Esophagus muscularis mucosa (tissue), 4 donors: ENCODE data around the gene COL4A1. TPM values are rescaled to one million over a fixed set of nuclear protein-coding genes. Genes with fewer than 3 reads are reported as not detected.
A peak's percentile ranks its signal among the peaks of the same experiment; 100 is the strongest.

Source experiments
- DNase-seq: peaks from one replicate; pipeline ENCODE4 v3.0.0-alpha.2; 2017; ENCODE audit errors: extremely low spot score
- H3K27ac ChIP-seq, 4 donors: fragments of 200-600 bp; sonication (generic); replicated peaks in 1 of 4; 1 replicate in 3 of 4; 2 replicates in 1 of 4; pipeline ENCODE4 v1.5.1; 2016 to 2019; ENCODE audit warnings: mild to moderate bottlenecking in 1 of 4
- H3K27me3 ChIP-seq, 4 donors: fragments of 200-600 bp; sonication (generic); one replicate each; pipeline versions ENCODE4 v1.5.1 to v1.6.0; 2016 to 2019
- H3K36me3 ChIP-seq, 4 donors: fragments of 200-600 bp; sonication (generic); one replicate each; pipeline ENCODE4 v1.5.1; 2016 to 2019
- H3K4me1 ChIP-seq, 4 donors: fragments of 200-600 bp; sonication (generic); one replicate each; pipeline ENCODE4 v1.5.1; 2016 to 2019
- H3K4me3 ChIP-seq, 4 donors: fragments of 200-600 bp; sonication (generic); 1 replicate in 2 of 4; 2 replicates in 2 of 4; pipeline ENCODE4 v1.5.1; 2016 to 2019; ENCODE audit warnings: mild to moderate bottlenecking in 4 of 4, moderate library complexity in 1 of 4
- H3K9me3 ChIP-seq, 4 donors: fragments of 200-600 bp; sonication (generic); 1 replicate in 3 of 4; 2 replicates in 1 of 4; pipeline ENCODE4 v1.5.1; 2016 to 2019
- EP300 ChIP-seq: sonication (generic); formaldehyde crosslinking; IDR thresholded peaks from one replicate; pipeline ENCODE4 v1.6.1; 2017; ENCODE audit warnings: antibody characterized with exemption
- POLR2A ChIP-seq: fragments of 450-650 bp; IDR thresholded peaks from one replicate; pipeline ENCODE4 v1.6.1; 2017; ENCODE audit warnings: antibody characterized with exemption, moderate library complexity, mild to moderate bottlenecking, low read depth
- POLR2AphosphoS5 ChIP-seq, 2 donors: sonication (generic); formaldehyde crosslinking; IDR thresholded peaks; one replicate each; pipeline ENCODE4 v1.6.1; 2017; ENCODE audit warnings: antibody characterized with exemption in 2 of 2
- WGBS: methylation state at CpG from one replicate; pipeline ENCODE4 v1.1.5; 2018; 5-methylcytosine and 5-hydroxymethylcytosine counted together
- intact Hi-C: fragments of 100-400 bp; cut with DNase I; formaldehyde crosslinking; loops from one replicate; pipeline ENCODE4 v1.15.1; 2023
- total RNA-seq, 4 donors: library from RNA; depleted of rRNA; stranded (reverse); fragments of >200 nt; gene quantifications; one replicate each; pipeline versions ENCODE4 v1.1.0 to v1.2.1, GENCODE V29; 2016
- TF ChIP-seq, protein P1 (sequence below), 3 experiments: fragments of 200-600 bp in 2 of 3; fragments of 450-650 bp in 1 of 3; sonication (generic) in 2 of 3; IDR thresholded peaks; one replicate each; pipeline ENCODE4 v1.5.1; 2017 to 2019; ENCODE audit warnings: antibody characterized with exemption in 3 of 3, mild to moderate bottlenecking in 2 of 3, moderate library complexity in 1 of 3

Gene COL4A1
- total RNA-seq, 4 donors from 2014 or later = 328 to 578 (median 405) TPM

DNA sequence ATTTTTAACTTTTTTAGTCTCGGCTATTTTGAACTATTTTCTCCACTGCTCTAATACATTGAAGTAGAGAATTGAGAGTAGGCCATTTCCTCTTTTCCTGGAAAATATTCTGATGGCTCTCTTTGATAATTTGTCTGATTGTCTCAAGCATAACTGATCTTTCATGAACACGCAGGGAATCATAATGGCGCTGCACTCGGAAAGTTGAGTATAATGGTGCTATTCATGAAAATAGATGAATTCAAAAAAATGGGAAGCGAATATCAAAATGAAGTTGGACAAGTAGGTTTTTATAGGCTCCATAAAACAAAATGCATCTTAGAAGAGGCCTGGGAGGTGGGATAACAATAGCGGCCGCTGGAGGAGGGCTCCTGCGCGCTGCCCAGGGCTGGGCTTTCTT is 29.2 kb upstream of the COL4A1 start:
- WGBS = 91% methylated on average over 9 of the region's 9 CpGs
- no peak overlapping the region for H3K4me3 ChIP-seq
- intact Hi-C loops = no loop called here
- no peaks in the 10 kb centered on the region for H3K27me3 ChIP-seq
- H3K27ac ChIP-seq = peak overlapping the region; percentile 91 to 98 (median 92)
- peaks cover 0 to 32% (median 0%) of the 10 kb centered on the region in 4 donors for H3K36me3 ChIP-seq
- no peaks in the 10 kb centered on the region for H3K9me3 ChIP-seq
- TF ChIP-seq EP300 (no peak), POLR2A (no peak), POLR2AphosphoS5 (IDR thresholded peaks at IDR 0.05) (no peak)
- TF ChIP-seq, protein P1, sequence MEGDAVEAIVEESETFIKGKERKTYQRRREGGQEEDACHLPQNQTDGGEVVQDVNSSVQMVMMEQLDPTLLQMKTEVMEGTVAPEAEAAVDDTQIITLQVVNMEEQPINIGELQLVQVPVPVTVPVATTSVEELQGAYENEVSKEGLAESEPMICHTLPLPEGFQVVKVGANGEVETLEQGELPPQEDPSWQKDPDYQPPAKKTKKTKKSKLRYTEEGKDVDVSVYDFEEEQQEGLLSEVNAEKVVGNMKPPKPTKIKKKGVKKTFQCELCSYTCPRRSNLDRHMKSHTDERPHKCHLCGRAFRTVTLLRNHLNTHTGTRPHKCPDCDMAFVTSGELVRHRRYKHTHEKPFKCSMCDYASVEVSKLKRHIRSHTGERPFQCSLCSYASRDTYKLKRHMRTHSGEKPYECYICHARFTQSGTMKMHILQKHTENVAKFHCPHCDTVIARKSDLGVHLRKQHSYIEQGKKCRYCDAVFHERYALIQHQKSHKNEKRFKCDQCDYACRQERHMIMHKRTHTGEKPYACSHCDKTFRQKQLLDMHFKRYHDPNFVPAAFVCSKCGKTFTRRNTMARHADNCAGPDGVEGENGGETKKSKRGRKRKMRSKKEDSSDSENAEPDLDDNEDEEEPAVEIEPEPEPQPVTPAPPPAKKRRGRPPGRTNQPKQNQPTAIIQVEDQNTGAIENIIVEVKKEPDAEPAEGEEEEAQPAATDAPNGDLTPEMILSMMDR (IDR thresholded peaks at IDR 0.05) = no peak
- H3K4me1 ChIP-seq = peaks cover 82 to 100% (median 99%) of the 10 kb centered on the region in 4 donors
- no peak for DNase-seq

DNA sequence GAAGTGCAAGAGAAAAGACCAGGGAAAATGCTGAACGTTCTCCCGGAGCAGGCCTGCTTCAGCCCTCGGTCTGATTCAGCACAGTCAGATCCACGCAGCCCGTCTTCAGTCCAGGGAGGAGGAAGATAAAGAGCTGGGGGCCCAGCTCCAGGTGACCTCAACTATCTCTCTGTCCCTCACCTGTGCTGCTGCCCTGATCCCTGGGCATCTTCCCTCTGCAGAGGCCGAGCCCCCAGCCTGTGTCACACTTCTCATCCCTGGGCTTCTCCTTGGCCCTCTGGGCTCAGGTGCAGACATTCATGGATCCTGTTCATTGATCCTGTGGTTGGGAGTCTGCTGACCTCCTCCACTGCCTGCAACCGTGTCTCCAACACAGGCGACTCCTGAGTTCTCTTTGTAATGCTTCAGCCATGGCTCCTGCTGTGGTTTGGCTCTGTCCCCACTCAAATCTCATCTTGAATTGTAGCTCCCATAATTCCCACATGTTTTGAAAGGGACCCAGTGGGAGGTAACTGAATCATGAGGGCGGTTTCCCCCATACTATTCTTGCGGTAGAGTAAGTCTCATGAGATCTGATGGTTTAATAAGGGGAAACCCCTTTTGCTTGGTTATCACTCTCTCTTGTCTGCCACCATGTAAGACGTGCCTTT is 28.0 kb upstream of the COL4A1 start:
- intact Hi-C loops = no loop called here
- H3K4me3 ChIP-seq = no peak overlapping the region
- WGBS = 74% methylated on average over 11 of the region's 11 CpGs
- H3K9me3 ChIP-seq = no peaks in the 10 kb centered on the region
- peak overlapping the region; percentile 91 to 98 (median 92) for H3K27ac ChIP-seq
- TF ChIP-seq EP300 (no peak), POLR2AphosphoS5 (IDR thresholded peaks at IDR 0.05) (no peak), POLR2A (no peak)
- TF ChIP-seq, protein P1 (IDR thresholded peaks at IDR 0.05) = no peak
- no peaks in the 10 kb centered on the region for H3K27me3 ChIP-seq
- peaks cover 0 to 42% (median 0%) of the 10 kb centered on the region in 4 donors for H3K36me3 ChIP-seq
- no peak for DNase-seq
- H3K4me1 ChIP-seq = peaks cover 82 to 100% (median 98%) of the 10 kb centered on the region in 4 donors

DNA sequence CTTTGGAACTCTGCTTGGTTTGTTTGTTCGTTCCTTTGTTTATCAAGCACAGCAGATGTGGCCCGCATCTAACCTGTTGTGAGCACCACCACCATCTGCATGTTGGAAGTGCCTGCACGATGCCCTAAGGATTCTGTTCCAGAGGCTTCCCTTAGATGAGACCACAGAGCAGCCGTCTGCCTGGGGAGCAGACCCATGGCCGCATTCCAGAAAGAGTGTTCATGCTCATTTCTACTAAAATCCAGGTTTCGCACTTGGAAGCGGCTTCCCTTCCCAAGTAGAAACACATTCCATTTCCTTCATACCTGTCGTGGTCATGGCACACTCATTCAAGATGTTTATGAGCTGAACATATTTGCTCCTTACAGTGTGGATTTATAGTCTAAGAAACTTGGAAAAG is 27.3 kb upstream of the COL4A1 start:
- intact Hi-C loops = no loop called here
- Histone ChIP-seq H3K9me3 (no peaks in the 10 kb centered on the region), H3K4me1 (peaks cover 82 to 100% (median 98%) of the 10 kb centered on the region in 4 donors), H3K27me3 (no peaks in the 10 kb centered on the region), H3K27ac (peak overlapping the region; percentile 91 to 98 (median 92)), H3K36me3 (peaks cover 0 to 49% (median 0%) of the 10 kb centered on the region in 4 donors), H3K4me3 (no peak overlapping the region)
- TF ChIP-seq POLR2AphosphoS5 (IDR thresholded peaks at IDR 0.05) (no peak), POLR2A (no peak), EP300 (no peak)
- TF ChIP-seq, protein P1 (IDR thresholded peaks at IDR 0.05) = no peak
- WGBS = 65% methylated on average over 8 of the region's 8 CpGs
- no peak for DNase-seq

DNA sequence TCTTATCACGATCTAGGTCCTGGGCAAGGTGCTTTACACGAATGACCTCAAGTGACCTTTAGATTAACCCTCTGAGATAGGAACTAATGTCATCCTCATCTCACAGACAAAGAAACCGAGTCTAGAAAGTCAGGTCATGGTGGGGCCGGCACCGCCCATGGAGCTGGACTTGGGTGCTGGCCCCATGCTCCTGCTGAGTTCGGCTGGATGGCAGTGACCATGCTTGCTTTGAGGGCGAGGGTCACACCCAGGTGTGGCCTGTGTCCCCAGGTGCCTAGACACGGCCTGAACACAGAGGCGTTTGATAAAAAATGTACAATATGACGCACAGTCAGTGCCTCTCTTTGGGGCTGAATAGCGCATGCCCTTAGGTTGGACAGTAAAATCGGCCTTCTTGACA is 26.9 kb upstream of the COL4A1 start:
- WGBS = 77% methylated on average over 12 of the region's 12 CpGs
- TF ChIP-seq, protein P1 (IDR thresholded peaks at IDR 0.05) = no peak
- TF ChIP-seq EP300 (no peak), POLR2A (no peak), POLR2AphosphoS5 (IDR thresholded peaks at IDR 0.05) (no peak)
- Histone ChIP-seq H3K27ac (peak overlapping the region; percentile 91 to 98 (median 92)), H3K9me3 (no peaks in the 10 kb centered on the region), H3K27me3 (no peaks in the 10 kb centered on the region), H3K36me3 (peaks cover 0 to 53% (median 0%) of the 10 kb centered on the region in 4 donors), H3K4me1 (peaks cover 80 to 100% (median 98%) of the 10 kb centered on the region in 4 donors), H3K4me3 (no peak overlapping the region)
- DNase-seq = no peak
- intact Hi-C loops = no loop called here
